Endodermal cell (in vitro differentiated cells): ENCODE measurements around the gene BYSL. TPM values are rescaled to one million over a fixed set of nuclear protein-coding genes. Genes with fewer than 3 reads are reported as not detected.

Experiments used
- DNase-seq: peaks from one replicate; pipeline ENCODE4 v3.0.0-alpha.2; 2017
- H3K27ac ChIP-seq: 2 replicates; pipeline ENCODE4 v1.5.1; 2013; ENCODE audit warnings: mild to moderate bottlenecking, low read depth, low read length, moderate library complexity
- H3K27me3 ChIP-seq: 2 replicates; pipeline ENCODE4 v1.6.1; 2013; ENCODE audit warnings: mild to moderate bottlenecking, low read length, moderate library complexity; ENCODE audit not compliant: insufficient read depth, control insufficient read depth, poor library complexity, severe bottlenecking
- H3K36me3 ChIP-seq: 2 replicates; pipeline ENCODE4 v1.7.0; 2013; ENCODE audit warnings: mild to moderate bottlenecking, low read length, moderate library complexity; ENCODE audit not compliant: control insufficient read depth, insufficient read depth
- H3K4me1 ChIP-seq: one replicate; pipeline ENCODE4 v1.7.0; 2013; ENCODE audit warnings: low read length; ENCODE audit not compliant: control insufficient read depth, insufficient read depth
- H3K4me3 ChIP-seq: 2 replicates; pipeline ENCODE4 v1.5.1; 2013; ENCODE audit warnings: mild to moderate bottlenecking, low read length, moderate library complexity
- H3K9ac ChIP-seq: 2 replicates; pipeline ENCODE4 v1.6.1; 2013; ENCODE audit warnings: mild to moderate bottlenecking, low read length, moderate library complexity; ENCODE audit not compliant: poor library complexity, severe bottlenecking; ENCODE audit errors: extremely low read depth
- H3K9me3 ChIP-seq: 2 replicates; pipeline ENCODE4 v1.6.1; 2013; ENCODE audit warnings: mild to moderate bottlenecking, low read length, moderate library complexity; ENCODE audit not compliant: control insufficient read depth
- H3K27ac Mint-ChIP-seq: 2 replicates; pipeline ENCODE4 v1.8.0; 2020; ENCODE audit warnings: mixed read lengths
- H3K27me3 Mint-ChIP-seq: 2 replicates; pipeline ENCODE4 v1.8.0; 2021; ENCODE audit warnings: mild to moderate bottlenecking, mixed read lengths; ENCODE audit not compliant: insufficient read depth
- H3K36me3 Mint-ChIP-seq: 2 replicates; pipeline ENCODE4 v1.8.0; 2020; ENCODE audit warnings: low read depth, mixed read lengths
- H3K4me1 Mint-ChIP-seq: 2 replicates; pipeline ENCODE4 v1.8.0; 2020; ENCODE audit warnings: mixed read lengths
- H3K4me3 Mint-ChIP-seq: 2 replicates; pipeline ENCODE4 v1.8.0; 2020; ENCODE audit warnings: mild to moderate bottlenecking, moderate library complexity, mixed read lengths
- H3K9me3 Mint-ChIP-seq: 2 replicates; pipeline ENCODE4 v1.8.0; 2020; ENCODE audit warnings: mild to moderate bottlenecking, mixed read lengths
- WGBS, 2 experiments: methylation state at CpG; one replicate each; pipeline versions ENCODE4 v1.1.5 to v1.1.7; 2013; ENCODE audit warnings: missing lambda C conversion rate in 2 of 2, mixed read lengths in 1 of 2; ENCODE audit not compliant: insufficient coverage in 1 of 2, insufficient read length in 1 of 2; 5-methylcytosine and 5-hydroxymethylcytosine counted together
- total RNA-seq, 2 donors: library from RNA; stranded (reverse); fragmentation: NEBNext Ultra II Directional in 1 of 2; extraction: Animal tissue kit (Norgen Biotek cat#: 25700) in 1 of 2; gene quantifications; 2 replicates in 1 of 2; 3 replicates in 1 of 2; pipeline ENCODE4 v1.2.1, GENCODE V29; 2021
- TF ChIP-seq, protein P1 (sequence below): fragments of 200-600 bp; sonication (generic); conservative IDR thresholded peaks from 2 replicates; pipeline ENCODE4 v1.5.0; 2021; ENCODE audit warnings: antibody characterized with exemption, mild to moderate bottlenecking

Gene BYSL
- total RNA-seq, 2 donors from 2014 or later, result 29.4 to 36.3 TPM

DNA sequence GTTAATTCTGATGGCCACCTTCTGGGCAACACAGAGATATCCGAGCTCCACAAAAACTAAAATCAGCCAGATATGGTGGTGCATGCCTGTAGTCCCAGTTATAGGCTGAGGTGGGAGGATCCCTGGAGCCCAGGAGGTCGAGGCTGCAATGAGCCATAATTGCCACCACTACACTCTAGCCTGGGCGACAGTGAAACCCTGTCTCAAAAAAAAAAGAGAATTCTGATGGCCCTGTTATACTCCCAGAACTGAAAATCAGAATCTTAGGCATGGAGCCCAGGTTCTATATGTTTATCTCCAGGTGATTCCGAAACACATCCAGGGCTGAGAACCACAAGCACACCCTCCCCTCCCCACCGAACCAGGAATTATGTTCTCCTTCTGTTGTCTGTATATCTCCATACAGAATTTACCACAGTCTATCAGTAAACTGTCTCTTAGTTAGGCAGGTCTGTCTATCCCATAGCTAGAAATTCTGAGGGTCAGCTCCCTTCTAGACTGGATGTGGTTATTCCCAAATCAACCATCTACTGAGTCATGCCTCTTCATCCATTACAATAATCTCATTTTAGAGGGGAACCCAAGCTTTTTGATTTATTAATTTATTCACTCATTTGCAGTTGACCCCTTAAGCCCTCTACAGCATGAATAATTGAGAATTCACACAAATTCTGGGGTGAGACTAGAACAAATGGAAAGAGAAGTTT lies 45.1 kb downstream of the BYSL start:
- Histone ChIP-seq H3K27ac (peak overlapping the region; percentile 66), H3K4me1 (no peaks in the 10 kb centered on the region), H3K9ac (no peak overlapping the region), H3K9me3 (no peaks in the 10 kb centered on the region), H3K4me3 (no peak overlapping the region), H3K36me3 (no peaks in the 10 kb centered on the region), H3K27me3 (no peaks in the 10 kb centered on the region)
- DNase-seq, result no peak
- Mint-ChIP-seq H3K36me3 (no peaks in the 10 kb centered on the region), H3K9me3 (no peaks in the 10 kb centered on the region), H3K27ac (peak overlapping the region; percentile 77), H3K4me3 (no peak overlapping the region), H3K27me3 (peaks cover 4% of the 10 kb centered on the region), H3K4me1 (peaks cover 18% of the 10 kb centered on the region)
- WGBS, 2 experiments, result 57 to 92% methylated on average over 2 to 4 of the region's 5 CpGs
- TF ChIP-seq, protein P1, sequence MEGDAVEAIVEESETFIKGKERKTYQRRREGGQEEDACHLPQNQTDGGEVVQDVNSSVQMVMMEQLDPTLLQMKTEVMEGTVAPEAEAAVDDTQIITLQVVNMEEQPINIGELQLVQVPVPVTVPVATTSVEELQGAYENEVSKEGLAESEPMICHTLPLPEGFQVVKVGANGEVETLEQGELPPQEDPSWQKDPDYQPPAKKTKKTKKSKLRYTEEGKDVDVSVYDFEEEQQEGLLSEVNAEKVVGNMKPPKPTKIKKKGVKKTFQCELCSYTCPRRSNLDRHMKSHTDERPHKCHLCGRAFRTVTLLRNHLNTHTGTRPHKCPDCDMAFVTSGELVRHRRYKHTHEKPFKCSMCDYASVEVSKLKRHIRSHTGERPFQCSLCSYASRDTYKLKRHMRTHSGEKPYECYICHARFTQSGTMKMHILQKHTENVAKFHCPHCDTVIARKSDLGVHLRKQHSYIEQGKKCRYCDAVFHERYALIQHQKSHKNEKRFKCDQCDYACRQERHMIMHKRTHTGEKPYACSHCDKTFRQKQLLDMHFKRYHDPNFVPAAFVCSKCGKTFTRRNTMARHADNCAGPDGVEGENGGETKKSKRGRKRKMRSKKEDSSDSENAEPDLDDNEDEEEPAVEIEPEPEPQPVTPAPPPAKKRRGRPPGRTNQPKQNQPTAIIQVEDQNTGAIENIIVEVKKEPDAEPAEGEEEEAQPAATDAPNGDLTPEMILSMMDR, result no peak

DNA sequence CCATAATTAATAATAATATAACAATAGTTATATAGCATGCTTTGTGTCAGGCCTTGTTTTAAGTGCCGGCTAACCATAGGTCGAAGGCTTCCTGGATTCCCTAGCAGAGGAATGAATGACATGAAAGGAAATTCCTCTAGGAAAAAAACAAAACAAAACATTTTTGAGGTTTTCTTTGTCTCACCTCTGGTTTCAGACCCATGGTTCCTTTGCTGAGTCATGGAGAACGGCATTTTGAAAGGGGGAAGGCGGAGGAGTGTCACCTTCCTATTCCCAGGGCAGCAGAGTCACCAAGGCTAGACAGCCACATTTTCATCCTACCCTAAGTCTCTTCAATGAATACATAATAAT lies 45.6 kb downstream of the BYSL start:
- Mint-ChIP-seq H3K4me3 (no peak overlapping the region), H3K27me3 (no peaks in the 10 kb centered on the region), H3K27ac (peak overlapping the region; percentile 3), H3K4me1 (peaks cover 16% of the 10 kb centered on the region), H3K9me3 (no peaks in the 10 kb centered on the region), H3K36me3 (no peaks in the 10 kb centered on the region)
- Histone ChIP-seq H3K27ac (peak overlapping the region; percentile 48), H3K9ac (no peak overlapping the region), H3K4me1 (no peaks in the 10 kb centered on the region), H3K36me3 (no peaks in the 10 kb centered on the region), H3K9me3 (no peaks in the 10 kb centered on the region), H3K4me3 (no peak overlapping the region), H3K27me3 (no peaks in the 10 kb centered on the region)
- 56% methylated on average over 4 of the region's 4 CpGs; no CpG with 5 or more reads in 1 of the 2 experiments for WGBS, 2 experiments
- peak; percentile 79 for DNase-seq
- TF ChIP-seq, protein P1, result no peak

DNA sequence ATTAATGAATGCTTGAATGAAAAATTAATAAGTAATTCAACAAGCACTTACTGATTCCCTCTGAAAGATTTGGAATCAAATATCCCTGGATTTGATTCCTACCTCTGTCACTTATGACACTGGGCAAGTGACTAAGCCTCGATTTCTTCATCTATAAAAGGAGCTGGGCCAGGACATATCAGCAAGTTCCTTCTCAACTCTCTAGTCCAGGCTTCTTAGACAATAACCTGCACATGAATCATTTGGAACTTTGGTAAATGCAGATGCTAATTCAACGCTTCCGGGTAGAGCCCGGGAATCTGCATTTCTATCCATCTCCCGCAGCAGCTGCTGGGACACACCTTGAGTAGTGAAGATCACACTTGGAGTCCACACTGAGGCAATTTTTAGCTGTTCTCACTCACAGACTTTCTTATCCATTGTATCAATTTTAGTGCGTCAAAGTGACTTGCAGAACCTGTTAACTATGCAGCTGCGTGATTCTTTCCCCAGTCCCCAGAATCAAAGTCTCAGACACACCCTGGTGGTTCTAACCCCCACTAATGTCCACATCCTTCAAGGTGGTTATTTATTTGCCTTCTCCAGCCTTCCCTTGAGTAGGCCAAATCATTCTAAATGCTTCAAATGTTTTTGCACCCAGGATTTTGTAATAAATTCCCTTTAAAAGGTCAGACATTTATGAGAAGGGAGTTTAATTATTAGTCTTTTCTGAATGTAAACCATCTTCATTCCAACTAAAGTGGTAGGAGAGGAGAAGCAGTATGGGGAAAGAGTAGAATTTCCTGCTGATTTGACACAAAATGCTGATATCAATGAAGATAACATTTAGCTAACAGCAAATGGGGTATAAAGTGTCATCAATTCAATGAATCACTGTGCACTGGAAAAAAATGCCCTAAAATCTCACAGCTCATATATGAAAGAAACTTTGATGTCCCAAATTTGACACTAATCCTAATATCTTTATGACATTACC lies 46.3 kb downstream of the BYSL start:
- H3K36me3 Mint-ChIP-seq, result no peaks in the 10 kb centered on the region
- H3K27me3 Mint-ChIP-seq, result no peaks in the 10 kb centered on the region
- TF ChIP-seq, protein P1, result no peak
- H3K4me1 Mint-ChIP-seq, result peaks cover 16% of the 10 kb centered on the region
- Histone ChIP-seq H3K4me1 (no peaks in the 10 kb centered on the region), H3K36me3 (no peaks in the 10 kb centered on the region), H3K27ac (peak overlapping the region; percentile 48), H3K4me3 (no peak overlapping the region), H3K9me3 (no peaks in the 10 kb centered on the region), H3K27me3 (no peaks in the 10 kb centered on the region), H3K9ac (no peak overlapping the region)
- WGBS, 2 experiments, result 82 to 86% methylated on average over 7 of the region's 7 CpGs
- peak overlapping the region; percentile 3 for H3K27ac Mint-ChIP-seq
- H3K4me3 Mint-ChIP-seq, result no peak overlapping the region
- peak; percentile 59 for DNase-seq
- H3K9me3 Mint-ChIP-seq, result no peaks in the 10 kb centered on the region
